Measurements from ENCODE around the gene MRPL23. TPM values are rescaled to one million over a fixed set of nuclear protein-coding genes. Genes with fewer than 3 reads are reported as not detected.

The MRPL23 gene
- total RNA-seq, 1 donor from 2014 or later = 29.2 TPM

GRCh38 chr11:1925373-1926155, 21.6 kb upstream of the MRPL23 start:
- DNase-seq (ENCODE audit: extremely low spot score, unreplicated experiment) = no peak
- Mint-ChIP-seq H3K4me1 (ENCODE audit: unreplicated experiment) (peaks cover 19% of the 10 kb centered on the region), H3K9me3 (ENCODE audit: unreplicated experiment) (no peaks in the 10 kb centered on the region), H3K36me3 (ENCODE audit: unreplicated experiment) (no peaks in the 10 kb centered on the region), H3K27me3 (ENCODE audit: unreplicated experiment) (no peaks in the 10 kb centered on the region), H3K27ac (ENCODE audit: unreplicated experiment) (no peak overlapping the region), H3K4me3 (ENCODE audit: unreplicated experiment) (no peak overlapping the region)
- no peak for TF ChIP-seq CTCF (IDR thresholded peaks at IDR 0.05)

DNA sequence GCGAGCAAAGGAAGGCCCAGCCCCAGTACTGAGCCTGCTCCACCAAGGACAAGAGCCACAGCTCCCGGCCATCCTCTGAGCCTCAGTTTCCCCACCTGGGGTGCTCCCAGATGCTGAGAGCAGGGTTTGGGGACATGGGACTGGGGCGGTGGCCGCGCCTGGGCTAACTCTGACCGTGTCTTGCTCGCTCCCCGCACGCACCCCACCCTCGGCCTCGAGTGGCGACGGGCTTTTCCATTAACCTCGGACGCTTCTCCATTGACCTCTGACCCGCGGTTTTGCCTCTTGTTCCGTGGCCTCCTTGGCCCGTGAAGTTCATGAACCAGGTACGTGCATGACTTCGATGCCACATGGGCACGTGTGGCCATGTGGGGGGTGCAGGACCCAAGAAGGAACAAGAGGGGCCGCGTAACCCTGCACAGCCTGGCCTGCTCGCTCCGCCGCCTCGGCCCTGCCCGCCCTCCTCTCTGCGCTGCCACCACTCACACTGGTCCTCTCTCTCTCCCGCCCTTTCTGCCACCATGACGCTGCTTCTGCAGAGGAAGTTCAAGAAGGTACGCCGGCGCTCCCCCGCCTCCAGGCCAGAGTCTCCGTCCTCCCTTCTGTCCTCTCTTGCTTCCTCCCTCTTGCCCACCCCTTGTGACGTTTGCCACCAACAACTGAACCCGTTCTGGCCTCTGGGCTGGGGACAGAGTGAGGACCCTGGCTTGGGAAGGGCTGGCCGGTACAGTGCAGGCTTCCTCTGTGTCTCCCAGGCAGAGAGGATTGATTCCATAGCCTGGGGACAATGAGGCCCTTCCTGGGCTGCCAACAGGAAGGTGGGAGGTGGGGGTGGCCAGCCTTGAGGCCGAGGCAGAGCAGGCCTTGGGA, 20.7 kb upstream of the MRPL23 start:
- H3K4me3 Mint-ChIP-seq (ENCODE audit: unreplicated experiment) = no peak overlapping the region
- H3K27me3 Mint-ChIP-seq (ENCODE audit: unreplicated experiment) = no peaks in the 10 kb centered on the region
- TF ChIP-seq CTCF (IDR thresholded peaks at IDR 0.05) = no peak
- peaks cover 23% of the 10 kb centered on the region for H3K4me1 Mint-ChIP-seq (ENCODE audit: unreplicated experiment)
- H3K9me3 Mint-ChIP-seq (ENCODE audit: unreplicated experiment) = no peaks in the 10 kb centered on the region
- no peak for DNase-seq (ENCODE audit: extremely low spot score, unreplicated experiment)
- H3K36me3 Mint-ChIP-seq (ENCODE audit: unreplicated experiment) = no peaks in the 10 kb centered on the region
- no peak overlapping the region for H3K27ac Mint-ChIP-seq (ENCODE audit: unreplicated experiment)

DNA sequence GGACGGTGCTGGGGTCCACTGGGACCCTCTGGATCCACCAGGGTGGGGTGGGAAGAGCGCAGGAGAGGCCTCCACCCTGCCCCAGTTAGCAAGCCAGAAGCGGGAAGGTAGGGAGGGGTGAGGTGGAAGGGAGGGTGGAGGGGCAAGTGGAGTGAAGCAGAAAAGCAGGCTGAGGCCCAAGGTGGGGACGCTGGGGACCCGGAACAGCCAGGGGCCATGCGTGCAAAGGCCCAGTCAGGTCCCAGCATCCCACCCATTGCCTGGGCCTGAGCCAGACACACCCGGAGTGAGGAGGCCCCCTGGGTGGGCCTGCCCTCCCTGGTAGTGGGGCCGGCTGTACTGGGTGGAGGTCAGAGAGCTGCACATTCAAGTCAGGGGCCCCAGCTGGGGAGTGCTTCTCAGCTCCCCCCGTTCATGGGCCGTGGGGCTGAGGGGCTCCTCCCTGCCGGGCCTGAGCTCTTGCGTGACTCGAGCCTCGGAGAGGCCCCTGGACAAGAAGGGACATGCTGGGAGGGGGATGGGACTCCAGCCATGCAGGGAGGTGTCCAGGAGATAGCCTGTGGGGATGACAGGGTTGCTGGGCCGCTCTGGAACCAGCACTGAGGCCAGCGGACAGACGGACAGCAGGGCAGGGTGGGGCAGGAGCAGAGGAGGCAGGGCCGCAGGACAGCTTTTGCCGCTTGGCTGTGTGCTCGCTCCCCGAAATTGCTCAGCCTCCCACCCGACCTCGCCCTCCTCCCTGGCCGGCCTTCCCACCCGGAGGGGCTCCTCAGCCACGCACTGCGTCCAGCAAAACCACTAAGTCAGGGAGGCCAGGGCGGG, 19.9 kb upstream of the MRPL23 start:
- peaks cover 27% of the 10 kb centered on the region for H3K4me1 Mint-ChIP-seq (ENCODE audit: unreplicated experiment)
- H3K27ac Mint-ChIP-seq (ENCODE audit: unreplicated experiment) = no peak overlapping the region

GRCh38 chr11:1927848-1928469, 19.2 kb upstream of the MRPL23 start:
- no peak overlapping the region for H3K27ac Mint-ChIP-seq (ENCODE audit: unreplicated experiment)
- TF ChIP-seq CTCF (IDR thresholded peaks at IDR 0.05) = no peak
- H3K9me3 Mint-ChIP-seq (ENCODE audit: unreplicated experiment) = no peaks in the 10 kb centered on the region
- no peak overlapping the region for H3K4me3 Mint-ChIP-seq (ENCODE audit: unreplicated experiment)
- peak; percentile 84 for DNase-seq (ENCODE audit: extremely low spot score, unreplicated experiment)
- H3K27me3 Mint-ChIP-seq (ENCODE audit: unreplicated experiment) = peaks cover 2% of the 10 kb centered on the region
- no peaks in the 10 kb centered on the region for H3K36me3 Mint-ChIP-seq (ENCODE audit: unreplicated experiment)
- peaks cover 28% of the 10 kb centered on the region for H3K4me1 Mint-ChIP-seq (ENCODE audit: unreplicated experiment)

More for the DNA sequence above, 19.9 kb upstream of the MRPL23 start:
- Mint-ChIP-seq H3K27me3 (ENCODE audit: unreplicated experiment) (no peaks in the 10 kb centered on the region), H3K36me3 (ENCODE audit: unreplicated experiment) (no peaks in the 10 kb centered on the region), H3K4me3 (ENCODE audit: unreplicated experiment) (no peak overlapping the region), H3K9me3 (ENCODE audit: unreplicated experiment) (no peaks in the 10 kb centered on the region)
- TF ChIP-seq CTCF (IDR thresholded peaks at IDR 0.05) = no peak
- peak; percentile 84 for DNase-seq (ENCODE audit: extremely low spot score, unreplicated experiment)

Measured in osteocyte (in vitro differentiated cells).